HepG2 (cell line): Measurements from ENCODE around the gene GRB2. TPM values are rescaled to one million over a fixed set of nuclear protein-coding genes. Genes with fewer than 3 reads are reported as not detected.

Experiments used
- ATF2 ChIP-seq: sonication (generic); formaldehyde crosslinking; IDR thresholded peaks from 2 replicates; pipeline ENCODE4 v1.4.0; 2020; ENCODE audit warnings: missing genetic modification reagents
- BCL6 ChIP-seq: IDR thresholded peaks from 2 replicates; pipeline ENCODE4 v1.6.1; 2016; ENCODE audit warnings: missing genetic modification reagents, missing compliant biosample characterization
- HNRNPK ChIP-seq: fragments of 200-400 bp; formaldehyde crosslinking; IDR thresholded peaks from 2 replicates; pipeline ENCODE4 v1.6.1; 2018; ENCODE audit warnings: low read length, low read depth, moderate library complexity, mild to moderate bottlenecking; ENCODE audit not compliant: poor library complexity, severe bottlenecking
- MAFK ChIP-seq, 2 experiments: IDR thresholded peaks in 1 of 2; conservative IDR thresholded peaks in 1 of 2; 2 replicates each; pipeline ENCODE4 v1.6.1; 2011; ENCODE audit warnings: improper control_type of control experiment in 2 of 2, low read length in 2 of 2
- MEF2D ChIP-seq: sonication (generic); formaldehyde crosslinking; IDR thresholded peaks from 2 replicates; pipeline ENCODE4 v1.5.1; 2020; ENCODE audit warnings: mild to moderate bottlenecking, missing genetic modification reagents
- MXD4 ChIP-seq: IDR thresholded peaks from 2 replicates; pipeline ENCODE4 v1.6.1; 2016; ENCODE audit warnings: mild to moderate bottlenecking, missing biosample characterization, missing genetic modification reagents
- PAF1 ChIP-seq: IDR thresholded peaks from 2 replicates; pipeline ENCODE4 v1.6.1; 2016; ENCODE audit warnings: missing genetic modification reagents, missing compliant biosample characterization
- TBX2 ChIP-seq: sonication (generic); formaldehyde crosslinking; IDR thresholded peaks from 2 replicates; pipeline ENCODE4 v1.5.0; 2020; ENCODE audit warnings: missing genetic modification reagents, mild to moderate bottlenecking, borderline replicate concordance
- ZNF17 ChIP-seq: sonication (generic); formaldehyde crosslinking; IDR thresholded peaks from 2 replicates; pipeline ENCODE4 v1.5.0; 2020; ENCODE audit warnings: mild to moderate bottlenecking, missing genetic modification reagents
- ZNF407 ChIP-seq: sonication (generic); formaldehyde crosslinking; IDR thresholded peaks from one replicate; pipeline ENCODE4 v1.5.1; 2020; ENCODE audit warnings: mild to moderate bottlenecking, missing genetic modification reagents; ENCODE audit errors: not compliant biosample characterization
- ZNF639 ChIP-seq: conservative IDR thresholded peaks from 2 replicates; pipeline ENCODE4 v1.6.1; 2018; ENCODE audit warnings: missing genetic modification reagents
- ZNF691 ChIP-seq: sonication (generic); formaldehyde crosslinking; IDR thresholded peaks from 2 replicates; pipeline ENCODE4 v1.4.0; 2020; ENCODE audit warnings: missing genetic modification reagents, low read depth, mild to moderate bottlenecking, borderline replicate concordance
- polyA plus RNA-seq, 8 experiments: library from polyadenylated mRNA; depleted of rRNA in 3 of 8; stranded (reverse) in 7 of 8; unstranded in 1 of 8; fragments of >200 nt; fragmentation: Illumina TruSeq in 4 of 8; extraction: Trizol in 4 of 8; gene quantifications; 2 replicates each; pipeline versions ENCODE4 v1.2.1 to v1.2.3, GENCODE V29; 2011 to 2016; ENCODE audit warnings: low read depth in 4 of 8, missing spikeins in 1 of 8, mixed read lengths in 1 of 8; ENCODE audit not compliant: insufficient read depth in 1 of 8
- total RNA-seq, 5 experiments: library from RNA; depleted of rRNA; stranded (reverse); fragments of >200 nt; fragmentation: Illumina TruSeq; extraction: Trizol; gene quantifications; 2 replicates each; pipeline ENCODE4 v1.2.3, GENCODE V29; 2016; ENCODE audit warnings: low read depth in 1 of 5
- TF ChIP-seq, protein P1 (sequence below): sonication (generic); formaldehyde crosslinking; IDR thresholded peaks from 2 replicates; pipeline ENCODE4 v1.5.1; 2020; ENCODE audit warnings: missing genetic modification reagents, mild to moderate bottlenecking, borderline replicate concordance

GRB2 gene
- total and polyA plus RNA-seq, 2 of the 13 experiments (the other 11 are each of a cell fraction or from before 2014, with no cell fraction given) = 84.6 to 92.3 TPM

GRCh38 chr17:75405365-75406221 is at the start of gene GRB2 (continued):
- peak; percentile 69 for TF ChIP-seq ZNF407 (CRISPR knock-in tag)
- TF ChIP-seq PAF1 (CRISPR knock-in tag) = no peak
- TF ChIP-seq TBX2 (CRISPR knock-in tag) = peak; percentile 81; the same call in 1 of the 2 replicates
- peak; percentile 63 for TF ChIP-seq HNRNPK
- peak; percentile 74; the same call in 1 of the 2 replicates for TF ChIP-seq MEF2D (CRISPR knock-in tag)
- peak; percentile 24; the same call in 1 of the 2 replicates for TF ChIP-seq ATF2
- peak; percentile 89 for TF ChIP-seq ZNF639 (CRISPR knock-in tag)
- TF ChIP-seq ZNF17 (CRISPR knock-in tag) = no peak
- TF ChIP-seq, protein P1, sequence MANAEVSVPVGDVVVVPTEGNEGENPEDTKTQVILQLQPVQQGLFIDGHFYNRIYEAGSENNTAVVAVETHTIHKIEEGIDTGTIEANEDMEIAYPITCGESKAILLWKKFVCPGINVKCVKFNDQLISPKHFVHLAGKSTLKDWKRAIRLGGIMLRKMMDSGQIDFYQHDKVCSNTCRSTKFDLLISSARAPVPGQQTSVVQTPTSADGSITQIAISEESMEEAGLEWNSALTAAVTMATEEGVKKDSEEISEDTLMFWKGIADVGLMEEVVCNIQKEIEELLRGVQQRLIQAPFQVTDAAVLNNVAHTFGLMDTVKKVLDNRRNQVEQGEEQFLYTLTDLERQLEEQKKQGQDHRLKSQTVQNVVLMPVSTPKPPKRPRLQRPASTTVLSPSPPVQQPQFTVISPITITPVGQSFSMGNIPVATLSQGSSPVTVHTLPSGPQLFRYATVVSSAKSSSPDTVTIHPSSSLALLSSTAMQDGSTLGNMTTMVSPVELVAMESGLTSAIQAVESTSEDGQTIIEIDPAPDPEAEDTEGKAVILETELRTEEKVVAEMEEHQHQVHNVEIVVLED = peak; percentile 66; the same call in 1 of the 2 replicates
- TF ChIP-seq MAFK (conservative IDR thresholded peaks at IDR 0.05 in 1 of 2, IDR thresholded peaks at IDR 0.05 in 1 of 2; ENCODE audit: low read length in 2 of 2) = 0 out of 4 replicates have a peak, but pooled peaks of 1 of the 2 experiments have one; percentile 1
- TF ChIP-seq MXD4 = peak; percentile 68
- TF ChIP-seq BCL6 = peak; percentile 48; the same call in 1 of the 2 replicates
- TF ChIP-seq ZNF691 = peak; percentile 84; the same call in 1 of the 2 replicates
